OCI-LY7 (cell line): Measurements from ENCODE around the gene DMD. TPM values are rescaled to one million over a fixed set of nuclear protein-coding genes. Genes with fewer than 3 reads are reported as not detected.

ENCODE experiments used
- BruUV-seq: library from RNA; stranded (reverse); fragments of 400-500 nt; replicated peaks from 2 replicates; lab custom pipeline; 2021; lab: Mats Ljungman, UMichigan
- CTCF ChIA-PET: fragments of 300-600 bp; sonication (Branson Sonifier 250); formaldehyde crosslinking; loops from one replicate; lab custom pipeline; 2022; ENCODE audit warnings: antibody characterized with exemption; ENCODE audit not compliant: unreplicated experiment; lab: Charles Lee
- POLR2A ChIA-PET: fragments of 300-600 bp; sonication (Branson Sonifier 250); formaldehyde crosslinking; loops from one replicate; lab custom pipeline; 2022; ENCODE audit warnings: antibody characterized with exemption; lab: Charles Lee
- DNase-seq: peaks from one replicate; pipeline ENCODE4 v3.0.0-alpha.2; 2015; ENCODE audit warnings: low spot score
- H2AFZ ChIP-seq: fragments of 200-600 bp; sonication (generic), shearing (Covaris generic); 2 replicates; pipeline ENCODE4 v1.6.1; 2014; ENCODE audit warnings: mild to moderate bottlenecking, antibody characterized with exemption, low read length, moderate library complexity
- H3K27ac ChIP-seq: fragments of 200-600 bp; sonication (generic); 2 replicates; pipeline ENCODE4 v1.5.1; 2014; ENCODE audit warnings: mixed run types, low read depth, mild to moderate bottlenecking, moderate library complexity, low read length, inconsistent platforms; ENCODE audit not compliant: poor library complexity, severe bottlenecking
- H3K36me3 ChIP-seq: fragments of 200-600 bp; sonication (generic); 2 replicates; pipeline ENCODE4 v1.6.1; 2014; ENCODE audit warnings: mild to moderate bottlenecking, antibody characterized with exemption, low read length, moderate library complexity, mixed read lengths; ENCODE audit not compliant: insufficient read depth
- H3K4me1 ChIP-seq: fragments of 200-600 bp; sonication (generic); 2 replicates; pipeline ENCODE4 v1.5.1; 2014; ENCODE audit warnings: mild to moderate bottlenecking, low read length; ENCODE audit not compliant: insufficient read depth, poor library complexity, severe bottlenecking
- H3K4me2 ChIP-seq: fragments of 200-600 bp; sonication (generic); 2 replicates; pipeline ENCODE4 v1.6.1; 2014; ENCODE audit warnings: mild to moderate bottlenecking, low read length
- H3K4me3 ChIP-seq: fragments of 200-600 bp; sonication (generic); 2 replicates; pipeline ENCODE4 v1.5.1; 2014; ENCODE audit warnings: mild to moderate bottlenecking, low read depth, low read length; ENCODE audit not compliant: poor library complexity, severe bottlenecking
- H3K79me2 ChIP-seq: fragments of 200-600 bp; sonication (generic); 2 replicates; pipeline ENCODE4 v1.6.1; 2016; ENCODE audit warnings: low read depth, mild to moderate bottlenecking, low read length, moderate library complexity, mixed read lengths; ENCODE audit not compliant: insufficient read depth
- H3K9me2 ChIP-seq: fragments of 200-600 bp; sonication (generic); 2 replicates; pipeline ENCODE4 v1.6.1; 2016; ENCODE audit warnings: mild to moderate bottlenecking, low read length, mixed read lengths; ENCODE audit not compliant: insufficient read depth
- H3K9me3 ChIP-seq: fragments of 200-600 bp; sonication (generic); 2 replicates; pipeline ENCODE4 v1.6.1; 2014; ENCODE audit warnings: mild to moderate bottlenecking, mixed run types, low read length, mixed read lengths
- H4K20me1 ChIP-seq: fragments of 200-600 bp; sonication (generic); 2 replicates; pipeline ENCODE4 v1.6.1; 2014; ENCODE audit warnings: mild to moderate bottlenecking, antibody characterized with exemption, low read length, moderate library complexity, mixed read lengths; ENCODE audit not compliant: insufficient read depth
- EZH2phosphoT487 ChIP-seq: fragments of 200-600 bp; sonication (generic); IDR thresholded peaks from 2 replicates; pipeline ENCODE4 v1.6.1; 2018; ENCODE audit warnings: low read depth, borderline replicate concordance, mild to moderate bottlenecking, mixed run types, antibody characterized with exemption, low read length, moderate library complexity, mixed read lengths
- intact Hi-C: fragments of 100-400 bp; cut with micrococcal nuclease; formaldehyde crosslinking; loops from one replicate; pipeline ENCODE4 v1.10.0; 2022; ENCODE audit not compliant: unreplicated experiment
- total RNA-seq, 2 experiments: library from RNA; depleted of rRNA in 1 of 2; stranded (reverse); fragments of >200 nt in 1 of 2; shearing (Covaris generic) in 1 of 2; gene quantifications; 2 replicates each; pipeline ENCODE4 v1.2.3, GENCODE V29; 2014 to 2022
- TF ChIP-seq, protein P1 (sequence below): fragments of 200-600 bp; sonication (generic); conservative IDR thresholded peaks from 2 replicates; pipeline ENCODE4 v1.5.1; 2014; ENCODE audit warnings: mild to moderate bottlenecking, antibody characterized with exemption, low read length, moderate library complexity, mixed read lengths

The DMD gene
- total RNA-seq, 2 experiments from 2014 or later = 20.5 to 61.4 TPM

DNA sequence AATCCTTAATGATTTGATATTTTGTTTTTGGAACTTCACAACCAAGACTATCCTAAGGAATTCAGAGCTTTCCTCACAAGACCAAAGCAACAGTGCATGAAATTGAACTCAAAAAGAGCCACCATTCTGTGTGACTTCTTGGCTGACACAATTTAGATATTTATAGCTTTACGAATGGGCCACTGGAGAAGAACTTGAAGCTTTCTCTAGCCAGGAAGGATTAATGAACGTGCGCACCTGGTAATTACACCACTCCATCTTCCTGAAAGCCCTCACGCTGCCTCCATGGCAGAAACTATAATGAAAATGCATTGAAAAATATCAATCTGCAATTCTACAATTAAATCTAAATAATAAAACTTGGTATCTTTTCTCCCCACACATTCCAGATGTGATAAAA is 1057.8 kb downstream of the DMD start:
- H3K4me3 ChIP-seq = no peak overlapping the region
- no peaks in the 10 kb centered on the region for H4K20me1 ChIP-seq
- H3K4me1 ChIP-seq = no peaks in the 10 kb centered on the region
- no peaks in the 10 kb centered on the region for H3K36me3 ChIP-seq
- H3K9me3 ChIP-seq = no peaks in the 10 kb centered on the region
- ChIA-PET POLR2A (interaction anchor here (1.0 kb wide), 1 partner anchor 17 kb away, joined by 3 read pairs; no protein-coding TSS in a partner anchor), CTCF (no interaction called here)
- H3K9me2 ChIP-seq = no peaks in the 10 kb centered on the region
- TF ChIP-seq EZH2phosphoT487 = no peak
- TF ChIP-seq, protein P1, sequence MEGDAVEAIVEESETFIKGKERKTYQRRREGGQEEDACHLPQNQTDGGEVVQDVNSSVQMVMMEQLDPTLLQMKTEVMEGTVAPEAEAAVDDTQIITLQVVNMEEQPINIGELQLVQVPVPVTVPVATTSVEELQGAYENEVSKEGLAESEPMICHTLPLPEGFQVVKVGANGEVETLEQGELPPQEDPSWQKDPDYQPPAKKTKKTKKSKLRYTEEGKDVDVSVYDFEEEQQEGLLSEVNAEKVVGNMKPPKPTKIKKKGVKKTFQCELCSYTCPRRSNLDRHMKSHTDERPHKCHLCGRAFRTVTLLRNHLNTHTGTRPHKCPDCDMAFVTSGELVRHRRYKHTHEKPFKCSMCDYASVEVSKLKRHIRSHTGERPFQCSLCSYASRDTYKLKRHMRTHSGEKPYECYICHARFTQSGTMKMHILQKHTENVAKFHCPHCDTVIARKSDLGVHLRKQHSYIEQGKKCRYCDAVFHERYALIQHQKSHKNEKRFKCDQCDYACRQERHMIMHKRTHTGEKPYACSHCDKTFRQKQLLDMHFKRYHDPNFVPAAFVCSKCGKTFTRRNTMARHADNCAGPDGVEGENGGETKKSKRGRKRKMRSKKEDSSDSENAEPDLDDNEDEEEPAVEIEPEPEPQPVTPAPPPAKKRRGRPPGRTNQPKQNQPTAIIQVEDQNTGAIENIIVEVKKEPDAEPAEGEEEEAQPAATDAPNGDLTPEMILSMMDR = no peak
- H3K79me2 ChIP-seq = no peaks in the 10 kb centered on the region
- intact Hi-C loops = no loop called here
- H3K4me2 ChIP-seq = no peak overlapping the region
- H3K27ac ChIP-seq = no peak overlapping the region
- BruUV-seq = no TSS peak
- H2AFZ ChIP-seq = no peak overlapping the region
- DNase-seq = no peak

DNA sequence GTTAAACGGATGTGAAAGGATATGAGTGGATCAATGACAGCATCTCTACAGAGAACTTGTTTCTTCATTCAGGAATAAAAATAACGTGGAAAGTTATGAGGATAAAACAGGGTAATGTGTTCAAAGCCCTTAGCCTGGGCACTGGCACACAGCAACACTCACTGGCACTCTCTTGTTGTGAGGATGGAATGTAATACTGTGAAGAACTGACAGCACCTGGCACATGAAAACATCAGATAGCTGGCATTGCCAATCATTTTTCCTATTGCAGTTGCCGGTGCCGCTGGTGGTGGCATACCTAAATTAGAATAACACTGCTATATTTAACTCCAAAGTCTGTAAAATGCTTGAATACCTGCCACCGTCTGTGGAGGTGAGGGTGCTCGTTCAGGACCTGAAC is 1061.2 kb downstream of the DMD start:
- Histone ChIP-seq H3K4me3 (no peak overlapping the region), H4K20me1 (no peaks in the 10 kb centered on the region), H3K79me2 (no peaks in the 10 kb centered on the region), H3K36me3 (no peaks in the 10 kb centered on the region), H3K4me1 (no peaks in the 10 kb centered on the region), H3K27ac (no peak overlapping the region), H3K9me3 (no peaks in the 10 kb centered on the region), H3K4me2 (no peak overlapping the region), H3K9me2 (no peaks in the 10 kb centered on the region), H2AFZ (no peak overlapping the region)
- TF ChIP-seq, protein P1 = no peak
- no peak for TF ChIP-seq EZH2phosphoT487
- ChIA-PET CTCF (no interaction called here), POLR2A (no interaction called here)
- no peak for DNase-seq
- no TSS peak for BruUV-seq
- intact Hi-C loops = no loop called here

DNA sequence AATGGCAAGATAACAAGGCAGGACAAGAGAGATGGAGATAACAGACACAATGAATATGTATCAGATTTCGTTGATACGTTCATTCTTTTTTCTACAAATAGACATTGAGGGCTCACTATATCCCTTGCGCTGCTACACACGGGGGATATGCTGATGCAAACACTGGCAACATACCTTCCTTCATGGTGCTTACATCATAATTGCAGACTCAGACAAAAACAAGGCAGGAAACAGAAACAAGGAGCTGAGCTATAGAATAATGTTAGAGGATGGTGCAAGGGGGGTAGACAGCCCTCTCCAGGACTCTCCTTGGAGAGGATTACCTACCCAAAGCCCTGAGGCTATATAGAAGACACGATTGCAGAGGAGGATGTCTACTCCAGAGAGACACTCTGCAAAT is 1069.5 kb downstream of the DMD start:
- POLR2A ChIA-PET = no interaction called here
- TF ChIP-seq EZH2phosphoT487 = no peak
- TF ChIP-seq, protein P1 = no peak

More for the DNA sequence above, 1069.5 kb downstream of the DMD start:
- Histone ChIP-seq H3K79me2 (no peaks in the 10 kb centered on the region), H3K9me3 (no peaks in the 10 kb centered on the region), H3K4me1 (no peaks in the 10 kb centered on the region), H3K4me2 (no peak overlapping the region), H3K9me2 (no peaks in the 10 kb centered on the region), H3K36me3 (no peaks in the 10 kb centered on the region), H3K27ac (no peak overlapping the region), H4K20me1 (no peaks in the 10 kb centered on the region), H3K4me3 (no peak overlapping the region), H2AFZ (no peak overlapping the region)
- BruUV-seq = no TSS peak
- no peak for DNase-seq
- intact Hi-C loops = no loop called here
- CTCF ChIA-PET = no interaction called here
